NCI-H1930 (cell line): ENCODE results near the gene CNST.
"Not testable (repeated sequence)": the region's sequence is repeated elsewhere in the genome, so short reads cannot be mapped to it uniquely, and the experiment has no call there.

Source experiments
- DNase-seq, 2 experiments: peaks; one replicate each; lab custom pipeline; 2025; lab: John Stamatoyannopoulos, UW

Gene CNST

GRCh38 chr1:246624091-246624490 is 57.8 kb downstream of the CNST start:
- DNase-seq: no peak

- no peak for DNase-seq
These were observed 62.8 kb downstream of the CNST start for GRCh38 chr1:246629030-246629429.

GRCh38 chr1:246629976-246630375 is 63.7 kb downstream of the CNST start:
- no peak for DNase-seq

DNA sequence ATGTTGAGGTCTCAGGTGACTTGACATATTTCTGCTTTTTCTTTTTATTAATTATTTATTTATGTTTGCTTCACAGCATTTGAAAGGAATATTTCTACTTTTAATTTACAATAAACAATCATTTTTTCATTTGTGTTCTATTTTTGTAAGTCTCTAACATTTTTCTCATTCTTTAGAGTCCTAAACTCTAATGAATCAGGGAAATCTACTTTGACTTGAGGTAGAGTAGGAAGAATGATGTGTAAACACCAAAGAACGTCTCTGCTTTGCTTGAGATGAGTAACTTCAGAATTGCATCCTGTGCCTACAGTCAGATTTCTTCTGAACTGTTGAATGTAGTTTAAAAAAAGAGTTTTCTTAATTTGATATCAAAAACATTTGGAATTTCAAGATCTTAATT is 65.2 kb downstream of the CNST start:
- no peak for DNase-seq

GRCh38 chr1:246632281-246633168 is 66.3 kb downstream of the CNST start:
- no peak for DNase-seq

- DNase-seq: not testable (repeated sequence)
These were observed 68.4 kb downstream of the CNST start for GRCh38 chr1:246634659-246635058.

DNA sequence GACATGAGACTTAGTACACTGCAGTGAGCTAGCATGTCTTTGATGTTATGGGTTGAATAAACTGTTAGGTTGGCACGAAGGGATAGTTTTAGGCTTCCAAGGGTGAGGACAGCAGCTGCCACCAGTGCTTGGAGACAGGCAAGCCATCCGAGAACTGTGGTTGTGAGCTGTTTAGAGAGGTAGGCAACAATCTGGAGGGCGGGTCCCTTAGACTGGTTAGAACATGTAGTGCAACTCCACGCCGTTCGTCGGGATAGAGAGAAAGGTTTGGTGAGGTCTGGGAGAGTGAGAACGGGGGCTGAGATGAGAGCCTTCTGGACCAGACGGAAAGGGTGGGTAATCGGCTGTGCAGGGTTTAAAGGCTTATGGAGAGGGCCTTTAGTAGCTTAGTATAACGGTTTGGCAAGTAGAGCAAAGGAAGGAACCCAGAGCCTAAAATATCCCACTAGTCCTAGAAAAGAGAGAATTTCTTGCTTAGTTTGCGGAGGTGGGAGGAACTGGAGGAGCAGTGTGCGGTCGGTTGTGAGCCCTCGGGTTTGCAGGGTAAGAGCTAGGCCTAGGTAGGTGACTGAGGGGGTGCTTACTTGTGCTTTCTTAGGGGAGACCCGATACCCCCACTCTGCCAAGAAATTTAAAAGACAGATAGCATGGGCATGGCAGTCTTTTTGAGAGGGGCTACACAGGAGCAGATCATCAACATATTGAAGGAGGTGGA is 72.8 kb downstream of the CNST start:
- DNase-seq: no peak

- DNase-seq: no peak
These were observed 73.5 kb downstream of the CNST start for GRCh38 chr1:246639732-246640131.

- DNase-seq: no peak
These were observed 74.5 kb downstream of the CNST start for GRCh38 chr1:246640747-246641146.

- DNase-seq: no peak
These were observed 75.1 kb downstream of the CNST start for GRCh38 chr1:246641394-246641793.

GRCh38 chr1:246642719-246643118 is 76.5 kb downstream of the CNST start:
- DNase-seq: no peak

GRCh38 chr1:246647113-246647512 is 80.9 kb downstream of the CNST start:
- DNase-seq: peak; percentile 3 to 7

GRCh38 chr1:246647513-246647912 is 81.3 kb downstream of the CNST start:
- no peak for DNase-seq

DNA sequence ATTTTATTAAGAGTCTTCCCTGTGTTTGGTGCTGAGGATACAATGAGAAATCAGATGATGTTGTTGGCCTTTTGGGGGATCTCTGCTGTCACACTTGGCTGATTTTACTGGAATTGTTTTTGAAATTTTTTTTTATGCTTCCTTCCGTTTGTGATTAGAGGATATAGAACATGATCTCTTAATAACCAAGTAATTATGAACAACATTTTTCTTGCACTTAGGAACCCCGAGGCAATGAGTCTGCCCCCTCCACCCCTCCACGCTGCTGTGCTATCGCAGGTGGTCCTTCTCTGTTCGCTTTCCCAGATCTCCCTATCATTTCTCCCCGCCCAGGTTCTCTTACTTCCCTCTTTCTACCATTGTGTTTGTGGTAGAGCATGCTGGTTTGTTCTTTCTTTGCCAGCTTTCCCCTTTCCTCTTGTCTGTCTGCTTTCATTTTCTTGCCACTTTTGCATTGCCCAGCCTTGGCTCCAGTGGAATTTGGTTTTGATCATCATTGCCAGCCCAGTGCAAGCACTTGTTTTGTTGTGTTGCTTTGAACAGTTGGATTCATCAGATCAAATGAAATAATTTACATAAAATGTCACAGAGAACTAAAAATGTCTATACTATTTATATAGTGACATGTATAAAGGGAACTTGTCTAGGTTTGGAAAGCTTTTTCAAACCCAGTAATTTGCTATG is 84.9 kb downstream of the CNST start:
- no peak for DNase-seq

DNA sequence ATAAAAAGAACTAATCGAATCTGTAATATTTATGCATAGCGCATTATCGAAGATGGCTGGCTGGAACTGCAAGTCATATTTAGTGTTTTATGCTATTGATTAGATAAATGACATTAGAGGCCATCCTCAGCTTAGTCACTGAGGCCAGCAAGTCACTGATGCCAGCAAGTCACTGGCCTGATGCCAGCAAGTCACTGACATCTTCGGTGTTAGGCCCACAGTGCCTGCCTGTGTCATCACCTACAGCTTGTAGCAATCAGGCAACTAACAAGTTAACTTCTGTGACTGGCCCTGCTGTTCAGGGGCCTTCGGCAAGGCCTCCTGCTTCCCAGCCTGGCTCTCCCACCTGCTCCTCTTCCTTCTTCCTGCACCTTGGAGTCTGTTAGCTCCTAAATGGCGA is 92.3 kb downstream of the CNST start:
- DNase-seq: no peak

DNA sequence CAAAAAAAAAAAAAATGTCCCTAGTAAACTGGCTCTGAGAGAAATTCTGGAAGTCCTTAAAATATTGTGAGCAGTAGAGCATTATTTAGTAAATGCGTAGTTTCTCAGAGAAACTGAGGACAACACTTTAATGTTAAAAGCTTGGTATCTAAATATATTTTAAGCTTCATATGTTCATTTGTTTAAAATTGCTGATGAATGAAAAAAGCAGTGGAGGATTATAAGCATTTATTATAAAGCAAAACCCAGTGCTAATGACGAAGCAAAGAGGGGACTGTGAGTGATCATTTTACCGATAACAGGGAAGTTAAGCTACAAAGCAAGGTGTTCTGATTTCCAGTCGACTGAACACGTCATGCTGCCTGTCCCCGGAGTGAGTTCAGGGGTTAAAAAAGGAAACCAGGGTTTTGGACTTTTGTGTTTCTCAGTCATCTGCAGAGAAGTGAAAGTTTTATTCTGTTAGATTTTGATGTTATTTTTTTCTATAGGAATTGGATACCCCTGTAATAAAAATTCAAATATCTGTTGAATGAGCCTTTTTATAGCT is 93.4 kb downstream of the CNST start:
- no peak for DNase-seq

GRCh38 chr1:246661451-246661850 is 95.2 kb downstream of the CNST start:
- no peak for DNase-seq

DNA sequence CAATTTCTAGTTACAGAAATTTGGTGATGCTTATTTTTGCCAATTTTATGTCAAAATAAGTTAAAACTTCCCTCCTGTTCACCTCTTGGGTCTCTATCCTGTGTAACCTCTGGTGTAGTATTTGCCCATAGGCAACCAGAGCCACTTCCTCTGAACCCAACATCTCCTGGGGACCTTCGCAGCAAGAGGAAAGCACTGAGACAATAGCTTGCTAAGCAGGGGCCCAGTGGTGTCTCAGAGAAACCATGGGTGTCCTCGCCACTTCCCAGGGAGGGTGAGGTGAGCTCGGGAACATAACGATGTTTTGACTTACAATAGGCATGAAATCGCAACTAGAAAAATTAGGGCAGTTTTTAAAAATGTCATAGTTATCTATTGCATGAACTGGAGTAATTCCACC is 101.5 kb downstream of the CNST start:
- no peak for DNase-seq

DNA sequence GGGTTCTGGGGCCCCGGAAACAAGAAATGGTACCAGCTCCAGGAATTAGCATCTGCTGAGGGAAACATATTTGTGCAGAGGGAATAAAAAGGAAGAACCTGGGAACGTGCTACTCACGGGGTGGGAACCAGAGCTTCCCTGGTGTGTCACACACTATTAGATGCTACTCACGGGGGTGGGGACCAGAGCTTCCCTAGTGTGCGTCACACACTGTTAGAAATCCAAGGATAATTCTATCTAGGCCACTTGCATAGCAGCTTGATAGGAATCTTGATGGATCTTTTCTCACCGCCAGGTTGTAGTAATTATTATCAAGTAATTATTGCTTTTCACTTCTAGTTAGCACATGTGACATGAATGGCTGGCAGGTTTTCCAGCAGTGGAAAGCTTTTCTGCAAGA is 103.4 kb downstream of the CNST start:
- no peak for DNase-seq

GRCh38 chr1:246674049-246674448 is 107.8 kb downstream of the CNST start:
- no peak for DNase-seq

- no peak for DNase-seq
These were observed 111.6 kb downstream of the CNST start for GRCh38 chr1:246677842-246678241.
